GM12873 (cell line): Measurements from ENCODE around the gene SLCO3A1.

Experiments
- TF ChIP-seq, protein P1 (sequence below): IDR thresholded peaks from 2 replicates; pipeline ENCODE4 v1.5.1; 2012; ENCODE audit warnings: low read depth, mild to moderate bottlenecking, moderate library complexity, low read length, control low read depth; ENCODE audit not compliant: insufficient read depth; ENCODE audit errors: missing control alignments

The SLCO3A1 gene

DNA sequence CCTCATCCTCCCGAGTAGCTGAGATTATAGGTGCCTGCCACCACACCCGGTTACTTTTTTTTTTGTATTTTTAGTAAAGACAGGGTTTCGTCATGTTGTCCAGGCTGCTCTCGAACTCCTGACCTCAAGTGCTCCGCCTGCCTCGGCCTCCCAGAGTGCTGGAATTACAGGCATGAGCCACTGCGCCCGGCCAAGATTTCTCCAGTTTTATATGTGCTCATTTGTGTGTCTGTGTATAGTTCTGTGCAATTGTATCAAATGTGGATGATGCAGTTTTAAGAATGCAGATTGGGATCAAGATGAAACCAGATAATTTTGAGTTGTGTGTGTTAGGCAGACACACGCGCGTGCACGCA is 68.3 kb downstream of the SLCO3A1 start:
- TF ChIP-seq, protein P1, sequence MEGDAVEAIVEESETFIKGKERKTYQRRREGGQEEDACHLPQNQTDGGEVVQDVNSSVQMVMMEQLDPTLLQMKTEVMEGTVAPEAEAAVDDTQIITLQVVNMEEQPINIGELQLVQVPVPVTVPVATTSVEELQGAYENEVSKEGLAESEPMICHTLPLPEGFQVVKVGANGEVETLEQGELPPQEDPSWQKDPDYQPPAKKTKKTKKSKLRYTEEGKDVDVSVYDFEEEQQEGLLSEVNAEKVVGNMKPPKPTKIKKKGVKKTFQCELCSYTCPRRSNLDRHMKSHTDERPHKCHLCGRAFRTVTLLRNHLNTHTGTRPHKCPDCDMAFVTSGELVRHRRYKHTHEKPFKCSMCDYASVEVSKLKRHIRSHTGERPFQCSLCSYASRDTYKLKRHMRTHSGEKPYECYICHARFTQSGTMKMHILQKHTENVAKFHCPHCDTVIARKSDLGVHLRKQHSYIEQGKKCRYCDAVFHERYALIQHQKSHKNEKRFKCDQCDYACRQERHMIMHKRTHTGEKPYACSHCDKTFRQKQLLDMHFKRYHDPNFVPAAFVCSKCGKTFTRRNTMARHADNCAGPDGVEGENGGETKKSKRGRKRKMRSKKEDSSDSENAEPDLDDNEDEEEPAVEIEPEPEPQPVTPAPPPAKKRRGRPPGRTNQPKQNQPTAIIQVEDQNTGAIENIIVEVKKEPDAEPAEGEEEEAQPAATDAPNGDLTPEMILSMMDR = no peak

DNA sequence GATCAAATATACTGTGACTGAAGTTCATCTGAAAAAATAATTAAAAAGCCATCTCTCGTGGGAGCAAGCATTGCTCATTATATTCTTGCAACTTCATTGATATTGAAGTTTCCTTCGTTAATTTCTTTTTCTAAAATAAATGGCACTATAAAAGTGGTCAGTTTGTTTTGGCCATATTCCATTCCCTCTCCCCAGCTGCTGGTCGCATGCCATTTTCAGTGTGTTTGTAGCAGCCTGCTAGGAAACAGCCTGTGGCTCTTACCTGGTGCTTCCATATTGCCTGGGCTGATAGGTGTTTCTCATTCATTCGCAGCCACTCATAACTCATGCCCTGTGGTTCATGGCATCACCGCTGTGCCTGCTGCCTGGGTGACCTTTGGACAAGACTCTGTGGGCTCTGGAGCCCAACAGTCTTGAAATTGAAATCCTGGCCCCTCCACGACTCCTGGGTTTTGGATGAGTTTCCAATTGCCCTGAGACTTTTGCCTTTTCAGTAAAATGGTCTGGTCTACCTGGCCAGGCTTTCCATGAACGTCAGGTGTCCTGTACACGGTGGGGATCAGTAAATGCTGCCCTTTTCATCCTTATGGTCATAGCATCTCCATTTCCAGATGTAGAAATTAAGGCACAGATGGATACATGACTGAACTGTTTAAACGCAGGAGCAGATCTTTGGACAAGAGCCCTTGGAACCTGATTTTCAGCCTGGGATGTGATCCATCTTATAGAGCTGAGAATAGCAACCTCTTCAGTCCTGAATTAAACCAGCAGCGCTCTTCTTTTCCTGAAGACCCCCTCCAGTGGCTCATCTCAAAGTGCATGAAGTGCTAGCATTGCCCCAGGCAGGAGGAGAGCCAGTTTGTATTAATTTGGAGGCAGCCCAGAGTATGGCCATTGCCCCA is 69.4 kb downstream of the SLCO3A1 start:
- TF ChIP-seq, protein P1 = no peak

DNA sequence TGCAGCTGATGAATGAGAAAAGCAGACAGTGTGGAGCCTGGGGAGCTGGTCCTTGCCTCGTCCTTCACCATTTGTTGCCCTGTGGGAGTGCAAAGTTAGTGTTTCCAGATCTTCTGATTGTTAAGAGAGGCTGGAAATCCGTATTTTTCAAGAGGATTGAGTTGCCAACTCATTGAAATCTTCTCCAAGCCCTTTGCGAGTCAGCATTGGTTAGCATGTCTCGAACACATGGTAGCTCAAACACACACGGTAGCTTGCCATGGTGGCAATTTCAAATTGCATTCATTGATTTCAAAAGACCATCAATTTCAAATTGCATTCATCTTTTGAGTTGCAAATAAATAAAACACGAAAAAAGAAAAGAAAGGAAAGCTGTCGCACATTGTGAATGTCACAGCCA is 70.7 kb downstream of the SLCO3A1 start:
- TF ChIP-seq, protein P1 = no peak

DNA sequence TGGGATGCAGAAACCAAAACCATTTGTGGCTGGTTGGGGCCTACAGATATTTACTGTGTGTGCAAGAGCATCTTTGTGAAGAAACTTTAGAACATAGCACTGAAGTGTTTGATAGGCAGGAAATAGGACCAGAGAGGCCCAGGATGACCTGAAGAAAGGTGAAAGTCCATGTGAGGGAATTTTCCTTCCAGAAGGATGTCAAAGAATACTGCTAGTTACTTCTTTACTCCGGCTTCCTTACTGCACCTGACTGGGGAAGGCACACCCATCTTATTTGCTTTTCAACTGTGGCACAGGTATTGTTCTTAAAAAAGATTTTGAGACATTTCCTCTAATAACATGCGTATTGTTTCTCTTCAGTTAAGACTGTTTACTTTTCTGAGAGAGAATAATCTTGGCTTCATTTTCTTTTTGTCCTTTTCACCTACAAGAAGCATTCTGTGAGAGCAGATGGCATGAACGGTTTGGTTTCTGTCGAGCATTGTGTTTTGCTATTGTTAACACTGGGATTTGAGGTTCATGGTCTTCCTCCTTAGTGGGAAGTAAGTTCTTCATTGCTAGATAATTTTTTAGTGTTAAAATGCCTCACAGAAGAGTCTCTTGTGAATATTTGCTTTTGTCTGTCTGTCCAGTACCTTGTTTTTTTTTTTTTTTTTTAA is 71.5 kb downstream of the SLCO3A1 start:
- TF ChIP-seq, protein P1 = no peak

DNA sequence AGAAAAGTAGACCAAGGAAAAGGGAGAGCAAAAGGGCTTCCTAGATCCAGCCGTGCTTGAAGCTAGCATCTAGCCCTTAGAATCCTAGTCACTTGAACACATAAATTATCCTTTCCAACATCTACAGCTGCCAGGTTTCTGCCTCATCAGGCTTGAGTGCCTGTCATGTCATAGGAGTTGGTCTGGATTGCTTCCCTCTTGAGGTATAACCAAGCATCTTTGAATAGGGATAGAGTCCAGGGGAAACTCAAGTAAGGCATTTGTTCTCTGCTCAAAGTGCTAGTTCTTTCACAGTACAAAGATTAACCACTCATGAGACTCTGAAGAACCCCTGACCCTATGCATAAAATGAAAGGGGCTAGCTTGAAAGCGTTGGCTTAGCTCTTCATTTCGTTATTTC is 72.3 kb downstream of the SLCO3A1 start:
- TF ChIP-seq, protein P1 = no peak

DNA sequence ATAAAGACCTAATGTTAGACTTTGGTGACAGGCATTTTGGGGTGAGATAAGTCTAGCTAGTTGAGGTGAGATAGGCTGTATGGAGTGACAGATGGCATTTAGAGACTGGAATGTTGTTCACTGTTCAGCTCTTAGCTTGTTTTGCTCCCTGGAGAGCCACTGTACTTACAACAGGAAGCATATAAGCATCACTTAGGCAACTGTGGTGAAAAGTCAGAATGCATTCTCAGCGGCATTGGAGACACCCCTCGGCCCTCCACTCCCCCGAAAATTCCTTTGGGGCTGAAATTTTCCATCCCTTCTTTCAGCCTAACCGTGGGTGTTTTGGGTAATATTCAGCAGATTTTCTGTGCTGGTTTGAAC is 73.4 kb downstream of the SLCO3A1 start:
- TF ChIP-seq, protein P1 = no peak

DNA sequence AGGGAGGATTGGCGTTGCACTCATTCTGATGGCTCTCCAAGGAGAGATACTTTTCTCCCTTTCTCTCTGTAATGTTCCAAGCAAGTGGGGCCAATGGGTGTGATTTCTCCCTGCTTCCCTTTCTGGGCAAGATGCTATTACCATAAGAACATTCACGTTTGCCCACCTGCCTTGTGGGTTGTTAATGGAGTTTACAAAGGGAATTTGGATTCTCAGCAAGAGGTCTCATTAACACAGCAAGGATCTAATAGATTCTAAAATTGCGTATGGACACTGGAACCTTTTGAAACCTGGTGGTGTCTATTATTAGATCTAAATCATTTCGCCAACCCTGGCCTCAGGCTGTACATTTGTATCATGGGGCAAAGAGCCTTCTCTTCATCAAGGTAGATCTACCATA is 74.1 kb downstream of the SLCO3A1 start:
- TF ChIP-seq, protein P1 = no peak
